Esophagus (tissue), 2 donors: Measurements from ENCODE around the gene RAB40B. TPM values are rescaled to one million over a fixed set of nuclear protein-coding genes. Genes with fewer than 3 reads are reported as not detected.

Source experiments
- H3K27ac ChIP-seq, 2 donors: one replicate each; pipeline ENCODE4 v1.5.1; 2013; ENCODE audit warnings: low read depth in 2 of 2, mild to moderate bottlenecking in 2 of 2, inconsistent platforms in 1 of 2, low read length in 1 of 2, moderate library complexity in 1 of 2
- H3K27me3 ChIP-seq, 2 donors: one replicate each; pipeline ENCODE4 v1.6.1; 2013; ENCODE audit warnings: low read length in 2 of 2, control low read depth in 1 of 2, mild to moderate bottlenecking in 1 of 2; ENCODE audit not compliant: insufficient read depth in 2 of 2, control insufficient read depth in 1 of 2
- H3K36me3 ChIP-seq, 2 donors: one replicate each; pipeline ENCODE4 v1.6.1; 2013; ENCODE audit warnings: low read length in 1 of 2; ENCODE audit not compliant: control insufficient read depth in 2 of 2, insufficient read depth in 2 of 2
- H3K4me1 ChIP-seq, 2 donors: one replicate each; pipeline ENCODE4 v1.6.1; 2013; ENCODE audit warnings: low read length in 1 of 2; ENCODE audit not compliant: control insufficient read depth in 2 of 2, insufficient read depth in 2 of 2
- H3K4me3 ChIP-seq, 2 donors: one replicate each; pipeline ENCODE4 v1.5.1; 2013; ENCODE audit warnings: low read length in 2 of 2, mild to moderate bottlenecking in 2 of 2, low read depth in 1 of 2, moderate library complexity in 1 of 2
- H3K9me3 ChIP-seq, 2 donors: one replicate each; pipeline ENCODE4 v1.6.1; 2013; ENCODE audit warnings: mild to moderate bottlenecking in 2 of 2, low read depth in 1 of 2, low read length in 1 of 2, moderate library complexity in 1 of 2; ENCODE audit not compliant: control insufficient read depth in 2 of 2, insufficient read depth in 1 of 2
- WGBS, 2 donors: extraction: QIAGEN DNeasy Blood & Tissue Kit; methylation state at CpG; one replicate each; pipeline ENCODE4 v1.1.7; 2013; 5-methylcytosine and 5-hydroxymethylcytosine counted together
- polyA plus RNA-seq, 2 donors: library from polyadenylated mRNA; stranded (reverse); fragments of 200-250 nt; gene quantifications; one replicate each; pipeline ENCODE4 v1.2.3, GENCODE V29; 2013
- donor health status: healthy with polysubstance abuse.
- donor health status: Bipolar disorder and iron deficiency.

Gene RAB40B
- polyA plus RNA-seq, 2 donors = 9.3 to 9.7 TPM

- WGBS, 2 donors = 88 to 93% methylated on average over 20 of the region's 20 CpGs
- H3K9me3 ChIP-seq = peaks cover 0 to 3% of the 10 kb centered on the region in 2 donors
- H3K27me3 ChIP-seq = no peaks in the 10 kb centered on the region
- no peak overlapping the region for H3K27ac ChIP-seq
- no peaks in the 10 kb centered on the region for H3K4me1 ChIP-seq
- peaks cover 0 to 25% of the 10 kb centered on the region in 2 donors for H3K36me3 ChIP-seq
- H3K4me3 ChIP-seq = no peak overlapping the region
Measured at GRCh38 chr17:82662711-82663261, 35.7 kb downstream of the RAB40B start.

DNA sequence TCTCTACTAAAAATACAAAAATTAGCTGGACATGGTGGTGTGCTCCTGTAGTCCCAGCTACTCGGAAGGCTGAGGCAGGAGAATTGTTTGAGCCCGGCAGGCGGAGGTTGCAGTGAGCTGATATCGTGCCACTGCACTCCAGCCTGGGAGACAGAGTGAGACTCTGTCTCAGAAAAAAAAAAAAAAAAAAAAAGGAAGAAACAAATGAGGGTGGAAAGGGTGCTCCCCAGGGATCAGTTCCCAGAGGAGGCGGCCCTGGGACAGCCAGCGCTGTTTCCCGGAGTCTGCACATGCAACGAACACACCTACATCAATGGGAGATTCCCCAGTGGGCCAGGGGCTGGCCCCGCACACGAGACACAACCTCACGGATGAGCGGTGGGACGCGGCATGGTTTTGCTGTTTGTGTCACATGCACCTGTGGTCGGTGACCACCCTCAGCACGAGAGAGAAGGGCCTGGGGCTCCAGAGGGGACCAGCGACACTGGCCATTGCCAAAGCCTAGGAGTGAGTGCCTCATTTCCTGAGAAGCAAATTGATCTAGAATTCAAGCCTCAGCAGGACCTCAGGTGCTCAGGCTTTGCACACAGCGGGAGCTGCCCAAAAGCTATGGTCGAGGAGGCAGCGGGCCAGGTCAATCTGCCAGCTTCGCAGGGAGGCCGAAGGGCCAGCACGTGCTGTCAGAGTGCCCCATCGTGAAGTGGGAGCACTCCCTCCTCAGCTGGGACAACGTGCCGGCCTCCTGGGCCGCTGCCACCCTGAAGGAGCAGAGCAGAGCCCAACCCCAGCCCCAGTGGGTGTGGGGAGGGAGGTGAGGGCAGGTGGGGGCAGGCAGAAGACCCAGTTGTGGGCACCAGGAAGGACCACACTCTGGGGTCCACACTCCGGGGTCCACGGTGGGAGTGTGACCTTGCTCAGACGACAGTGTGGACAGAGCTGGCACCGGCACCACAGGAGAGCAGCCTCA is 36.5 kb downstream of the RAB40B start:
- peaks cover 0 to 25% of the 10 kb centered on the region in 2 donors for H3K36me3 ChIP-seq
- H3K4me1 ChIP-seq = no peaks in the 10 kb centered on the region
- no peak overlapping the region for H3K4me3 ChIP-seq
- H3K9me3 ChIP-seq = peaks cover 0 to 3% of the 10 kb centered on the region in 2 donors
- WGBS, 2 donors = 88 to 89% methylated on average over 31 of the region's 31 CpGs
- H3K27me3 ChIP-seq = no peaks in the 10 kb centered on the region
- H3K27ac ChIP-seq = no peak overlapping the region

DNA sequence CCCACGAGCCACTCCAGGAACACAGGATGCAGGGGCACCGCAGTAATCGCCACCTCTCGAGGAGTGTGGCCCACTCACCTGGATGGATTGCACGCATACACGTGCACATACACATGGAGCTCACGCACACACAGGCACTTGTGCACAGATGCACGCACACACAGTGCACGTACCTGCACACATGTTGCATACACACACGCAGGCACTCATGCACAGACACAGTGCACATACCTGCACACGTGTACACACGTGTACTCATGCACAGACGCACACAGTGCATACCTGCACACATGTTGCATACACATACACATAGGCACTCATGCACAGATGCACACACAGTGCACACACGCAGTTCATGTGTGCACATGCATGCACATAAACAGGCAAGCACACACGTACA is 38.6 kb downstream of the RAB40B start:
- Histone ChIP-seq H3K36me3 (peaks cover 0 to 25% of the 10 kb centered on the region in 2 donors), H3K27me3 (no peaks in the 10 kb centered on the region)

GRCh38 chr17:82658796-82659452 is 39.6 kb downstream of the RAB40B start:
- no peaks in the 10 kb centered on the region for H3K27me3 ChIP-seq
- H3K4me3 ChIP-seq = no peak overlapping the region
- peaks cover 0 to 24% of the 10 kb centered on the region in 2 donors for H3K36me3 ChIP-seq
- WGBS, 2 donors = 93 to 95% methylated on average over 34 to 36 of the region's 36 CpGs
- no peaks in the 10 kb centered on the region for H3K4me1 ChIP-seq
- peaks cover 0 to 3% of the 10 kb centered on the region in 2 donors for H3K9me3 ChIP-seq
- no peak overlapping the region for H3K27ac ChIP-seq

More for the DNA sequence above, 38.6 kb downstream of the RAB40B start:
- Histone ChIP-seq H3K27ac (no peak overlapping the region), H3K9me3 (peaks cover 0 to 3% of the 10 kb centered on the region in 2 donors), H3K4me3 (no peak overlapping the region), H3K4me1 (no peaks in the 10 kb centered on the region)
- WGBS, 2 donors = 93 to 95% methylated on average over 15 of the region's 15 CpGs

GRCh38 chr17:82658331-82658730 is 40.2 kb downstream of the RAB40B start:
- Histone ChIP-seq H3K4me1 (no peaks in the 10 kb centered on the region), H3K27me3 (no peaks in the 10 kb centered on the region), H3K27ac (no peak overlapping the region), H3K36me3 (peaks cover 0 to 22% of the 10 kb centered on the region in 2 donors), H3K9me3 (peaks cover 0 to 3% of the 10 kb centered on the region in 2 donors), H3K4me3 (no peak overlapping the region)
- 93 to 95% methylated on average over 23 of the region's 23 CpGs for WGBS, 2 donors

- peaks cover 0 to 22% of the 10 kb centered on the region in 2 donors for H3K36me3 ChIP-seq
- WGBS, 2 donors = 93 to 94% methylated on average over 19 of the region's 19 CpGs
- H3K4me3 ChIP-seq = no peak overlapping the region
- no peaks in the 10 kb centered on the region for H3K27me3 ChIP-seq
- no peaks in the 10 kb centered on the region for H3K4me1 ChIP-seq
- no peak overlapping the region for H3K27ac ChIP-seq
- H3K9me3 ChIP-seq = peaks cover 0 to 3% of the 10 kb centered on the region in 2 donors
Measured at GRCh38 chr17:82657926-82658325, 40.6 kb downstream of the RAB40B start.

DNA sequence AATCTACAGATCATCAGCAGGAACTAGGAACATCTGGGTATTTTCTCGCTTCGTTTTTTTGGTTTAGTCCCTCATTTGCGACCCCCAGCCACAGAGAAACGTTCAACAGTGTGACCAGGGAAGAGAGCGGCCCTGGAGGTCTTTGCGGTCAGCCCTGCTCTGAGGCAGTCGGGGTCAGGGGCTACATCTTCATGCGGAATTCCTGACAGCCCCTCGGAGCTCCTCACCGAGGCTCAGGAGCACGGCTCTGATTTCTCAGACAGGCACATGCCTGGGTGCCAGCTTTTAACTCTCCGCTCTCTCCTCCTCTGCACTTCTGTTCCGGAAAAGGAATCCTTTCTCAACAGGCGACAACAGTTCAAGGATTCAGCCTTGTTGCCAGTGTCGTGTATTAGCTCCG is 42.2 kb downstream of the RAB40B start:
- WGBS, 2 donors = 88 to 89% methylated on average over 16 of the region's 16 CpGs
- no peak overlapping the region for H3K4me3 ChIP-seq
- no peaks in the 10 kb centered on the region for H3K27me3 ChIP-seq
- H3K27ac ChIP-seq = no peak overlapping the region
- no peaks in the 10 kb centered on the region for H3K4me1 ChIP-seq
- H3K36me3 ChIP-seq = peaks cover 0 to 22% of the 10 kb centered on the region in 2 donors
- H3K9me3 ChIP-seq = peaks cover 0 to 3% of the 10 kb centered on the region in 2 donors

GRCh38 chr17:82655523-82655922 is 43.0 kb downstream of the RAB40B start:
- Histone ChIP-seq H3K4me3 (no peak overlapping the region), H3K27ac (no peak overlapping the region)

DNA sequence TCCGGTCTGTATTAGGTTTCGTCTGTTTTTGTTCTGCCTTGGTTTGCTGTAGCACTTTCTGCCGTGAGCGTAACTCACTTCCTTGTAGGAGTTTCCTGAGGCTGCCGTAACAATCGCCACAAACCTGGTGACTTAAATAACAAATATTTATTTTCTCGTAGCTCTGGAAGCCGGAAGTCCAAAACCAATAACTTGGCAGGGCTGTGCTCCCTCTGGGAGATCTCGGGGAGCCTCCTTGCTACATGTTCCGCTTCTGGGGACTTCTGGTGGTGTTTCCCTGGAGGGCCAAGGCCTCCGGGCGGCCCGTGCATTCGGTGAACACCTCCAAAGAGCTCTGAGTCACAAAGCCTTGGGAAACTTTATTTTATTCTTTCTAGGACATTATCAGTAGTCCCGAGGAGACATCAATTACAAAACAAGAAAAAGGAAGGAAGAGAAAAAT is 43.4 kb downstream of the RAB40B start:
- H3K36me3 ChIP-seq = peaks cover 0 to 17% of the 10 kb centered on the region in 2 donors
- peaks cover 0 to 2% of the 10 kb centered on the region in 2 donors for H3K9me3 ChIP-seq
- H3K27ac ChIP-seq = peak overlapping the region; percentile 20 to 29
- no peaks in the 10 kb centered on the region for H3K4me1 ChIP-seq
- no peaks in the 10 kb centered on the region for H3K27me3 ChIP-seq
- 56 to 62% methylated on average over 15 of the region's 15 CpGs for WGBS, 2 donors
- no peak overlapping the region for H3K4me3 ChIP-seq

More at GRCh38 chr17:82655523-82655922, 43.0 kb downstream of the RAB40B start:
- Histone ChIP-seq H3K4me1 (no peaks in the 10 kb centered on the region), H3K36me3 (peaks cover 0 to 21% of the 10 kb centered on the region in 2 donors), H3K27me3 (no peaks in the 10 kb centered on the region), H3K9me3 (peaks cover 0 to 3% of the 10 kb centered on the region in 2 donors)
- WGBS, 2 donors = 79 to 80% methylated on average over 13 of the region's 13 CpGs
